ENCODE results near the gene USE1. TPM values are rescaled to one million over a fixed set of nuclear protein-coding genes. Genes with fewer than 3 reads are reported as not detected.

The USE1 gene
- total and polyA plus RNA-seq, 9 of the 15 experiments (the other 6 are each of a cell fraction or from before 2014, with no cell fraction given), result 17.3 to 52.4 (median 34.0) TPM

GRCh38 chr19:17260842-17261325 lies 45.7 kb downstream of the USE1 start (continued):
- TF ChIP-seq NR3C1 (CRISPR knock-in tag; IDR thresholded peaks at IDR 0.05) (no peak), PHB2 (IDR thresholded peaks at IDR 0.05; ENCODE audit: low read depth) (no peak), KAT8 (IDR thresholded peaks at IDR 0.05; ENCODE audit: low read depth) (no peak), SMC3 (conservative IDR thresholded peaks at IDR 0.05; ENCODE audit: insufficient read depth, low read depth, low read length) (peak; percentile 86), ESRRA (IDR thresholded peaks at IDR 0.05; ENCODE audit: borderline replicate concordance, low read depth) (no peak; the same call in 1 of the 2 replicates), GTF2F1 (IDR thresholded peaks at IDR 0.05; ENCODE audit: low read depth, low read length) (peak; percentile 64; the same call in 1 of the 2 replicates), ZNF121 (CRISPR knock-in tag; conservative IDR thresholded peaks at IDR 0.05) (no peak), SNIP1 (IDR thresholded peaks at IDR 0.05; ENCODE audit: low read depth) (no peak), GABPB2 (CRISPR knock-in tag; conservative IDR thresholded peaks at IDR 0.05) (no peak)
- TF ChIP-seq, protein P1, sequence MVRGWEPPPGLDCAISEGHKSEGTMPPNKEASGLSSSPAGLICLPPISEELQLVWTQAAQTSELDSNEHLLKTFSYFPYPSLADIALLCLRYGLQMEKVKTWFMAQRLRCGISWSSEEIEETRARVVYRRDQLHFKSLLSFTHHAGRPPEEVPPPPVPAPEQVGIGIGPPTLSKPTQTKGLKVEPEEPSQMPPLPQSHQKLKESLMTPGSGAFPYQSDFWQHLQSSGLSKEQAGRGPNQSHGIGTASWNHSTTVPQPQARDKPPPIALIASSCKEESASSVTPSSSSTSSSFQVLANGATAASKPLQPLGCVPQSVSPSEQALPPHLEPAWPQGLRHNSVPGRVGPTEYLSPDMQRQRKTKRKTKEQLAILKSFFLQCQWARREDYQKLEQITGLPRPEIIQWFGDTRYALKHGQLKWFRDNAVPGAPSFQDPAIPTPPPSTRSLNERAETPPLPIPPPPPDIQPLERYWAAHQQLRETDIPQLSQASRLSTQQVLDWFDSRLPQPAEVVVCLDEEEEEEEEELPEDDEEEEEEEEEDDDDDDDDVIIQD (CRISPR knock-in tag; IDR thresholded peaks at IDR 0.05), result no peak

GRCh38 chr19:17262557-17262956 lies 47.4 kb downstream of the USE1 start:
- H3K9me1 ChIP-seq (ENCODE audit: control insufficient read depth, insufficient read depth, low read length), result no peaks in the 10 kb centered on the region
- no peak for DNase-seq (ENCODE audit: extremely low read depth in 1 of 4, low spot score in 3 of 4)
- H2AFZ ChIP-seq (ENCODE audit: low read depth, low read length), result no peak overlapping the region
- peaks cover 3 to 17% of the 10 kb centered on the region in 2 experiments; a peak in 3 of 5 replicates for H3K4me1 ChIP-seq (replicated peaks in 1 of 2; ENCODE audit: control insufficient read depth in 2 of 2, insufficient read depth in 2 of 2, low read length in 2 of 2)
- intact Hi-C loops (cut with micrococcal nuclease) (no loop called here), in situ Hi-C loops (cut with MboI) (no loop called here)
- BruUV-seq (replicated peaks), result no TSS peak
- H3K27ac ChIP-seq (ENCODE audit: extremely low read depth, low read depth, low read length), result no peak overlapping the region
- no peaks in the 10 kb centered on the region for H3K36me3 ChIP-seq (ENCODE audit: control insufficient read depth, insufficient read depth, low read length)
- H3K9ac ChIP-seq (ENCODE audit: insufficient read depth in 1 of 2, low read depth in 2 of 2, low read length in 2 of 2), result peak overlapping the region in 1 of 2 experiments; percentile 79; a peak in 2 of 4 replicates
- no peak overlapping the region for H3K4me2 ChIP-seq (ENCODE audit: insufficient read depth, low read length)
- H3K4me3 ChIP-seq, result no peak overlapping the region
- no peaks in the 10 kb centered on the region for H4K20me1 ChIP-seq (replicated peaks; ENCODE audit: control insufficient read depth, insufficient read depth, low read length)
- no peaks in the 10 kb centered on the region for H3K9me3 ChIP-seq (replicated peaks; ENCODE audit: control insufficient read depth, insufficient read depth, low read depth, low read length)
- ChIA-PET CTCF (ENCODE audit: low intra/inter-chr PET ratio) (no interaction called here), POLR2A (interaction anchor here (0.6 kb wide), 1 partner anchor 24 kb away, joined by 3 read pairs; no protein-coding TSS in a partner anchor)
- 86% methylated on average over 14 of the region's 16 CpGs for WGBS (ENCODE audit: insufficient coverage, low coverage, missing lambda C conversion rate)
- FAIRE-seq, result no peak
- ATAC-seq, result no peak
- no peaks in the 10 kb centered on the region for H3K27me3 ChIP-seq (ENCODE audit: control insufficient read depth in 2 of 2, insufficient read depth in 2 of 2, low read length in 2 of 2)
- peaks cover 3% of the 10 kb centered on the region for H3K79me2 ChIP-seq (ENCODE audit: control insufficient read depth, insufficient read depth, low read length)
- TF ChIP-seq TBL1XR1 (IDR thresholded peaks at IDR 0.05; ENCODE audit: low read length in 2 of 2) (no peak), NUFIP1 (IDR thresholded peaks at IDR 0.05; ENCODE audit: partially characterized antibody) (no peak), PTTG1 (tag; IDR thresholded peaks at IDR 0.05; ENCODE audit: low read depth) (no peak), NFRKB (IDR thresholded peaks at IDR 0.05; ENCODE audit: low read depth) (no peak), GATAD2B (IDR thresholded peaks at IDR 0.05; ENCODE audit: borderline replicate concordance) (no peak), STAT6 (CRISPR knock-in tag; IDR thresholded peaks at IDR 0.05) (no peak), HBP1 (CRISPR knock-in tag; IDR thresholded peaks at IDR 0.05) (no peak)

Measured in K562 (cell line).